Hematopoietic multipotent progenitor cell treated with erythropoietin and hydrocortisone succinate and interleukin-3 and kit ligand, for 17 days (in vitro differentiated cells): ENCODE data around the gene TTYH2.
"Not testable (repeated sequence)": the region's sequence is repeated elsewhere in the genome, so short reads cannot be mapped to it uniquely, and the experiment has no call there.

Experiments
- DNase-seq: peaks from one replicate; pipeline ENCODE4 v3.0.0-alpha.2; 2015; ENCODE audit warnings: low spot score

TTYH2 gene

GRCh38 chr17:74212913-74213791, at the start of gene TTYH2:
TTYH2 (plus strand) TSS chr17:74213571; CDS start chr17:74213588, 17 bp downstream.
- DNase-seq, result peak; percentile 85

GRCh38 chr17:74163836-74164235, 49.5 kb upstream of the TTYH2 start:
- DNase-seq, result no peak

GRCh38 chr17:74164446-74165045, 48.8 kb upstream of the TTYH2 start:
- DNase-seq, result no peak

- DNase-seq, result no peak
These were observed 47.5 kb upstream of the TTYH2 start for GRCh38 chr17:74165797-74166365.

GRCh38 chr17:74170924-74171323, 42.4 kb upstream of the TTYH2 start:
- DNase-seq, result no peak

- no peak for DNase-seq
These were observed 40.7 kb upstream of the TTYH2 start for GRCh38 chr17:74172700-74173099.

- DNase-seq, result peak; percentile 12
These were observed 36.8 kb upstream of the TTYH2 start for GRCh38 chr17:74176546-74177001.

GRCh38 chr17:74177018-74177450, 36.3 kb upstream of the TTYH2 start:
- DNase-seq, result no peak

GRCh38 chr17:74179576-74179975, 33.8 kb upstream of the TTYH2 start:
- DNase-seq, result no peak

- DNase-seq, result no peak
These were observed 33.0 kb upstream of the TTYH2 start for GRCh38 chr17:74180336-74180735.

GRCh38 chr17:74181341-74181740, 32.0 kb upstream of the TTYH2 start:
- DNase-seq, result no peak

- DNase-seq, result no peak
These were observed 31.2 kb upstream of the TTYH2 start for GRCh38 chr17:74182041-74182723.

GRCh38 chr17:74183411-74183810, 30.0 kb upstream of the TTYH2 start:
- DNase-seq, result no peak

GRCh38 chr17:74185571-74186185, 27.7 kb upstream of the TTYH2 start:
- no peak for DNase-seq

GRCh38 chr17:74186498-74186897, 26.9 kb upstream of the TTYH2 start:
- DNase-seq, result no peak

- DNase-seq, result no peak
These were observed 25.6 kb upstream of the TTYH2 start for GRCh38 chr17:74187761-74188160.

GRCh38 chr17:74188687-74189086, 24.7 kb upstream of the TTYH2 start:
- DNase-seq, result not testable (repeated sequence)

GRCh38 chr17:74190154-74190553, 23.2 kb upstream of the TTYH2 start:
- peak; percentile 36 for DNase-seq

GRCh38 chr17:74190807-74191406, 22.5 kb upstream of the TTYH2 start:
- DNase-seq, result no peak

- DNase-seq, result no peak
These were observed 20.2 kb upstream of the TTYH2 start for GRCh38 chr17:74192950-74193781.

- no peak for DNase-seq
These were observed 18.7 kb upstream of the TTYH2 start for GRCh38 chr17:74194682-74195081.
